GM19452 (cell line): ENCODE results near the gene NECTIN1.

Source experiments
- ATAC-seq: cut with Tn5 transposase; IDR thresholded peaks from one replicate; pipeline ENCODE4 v1.9.1; 2021; ENCODE audit not compliant: unreplicated experiment

Gene NECTIN1

DNA sequence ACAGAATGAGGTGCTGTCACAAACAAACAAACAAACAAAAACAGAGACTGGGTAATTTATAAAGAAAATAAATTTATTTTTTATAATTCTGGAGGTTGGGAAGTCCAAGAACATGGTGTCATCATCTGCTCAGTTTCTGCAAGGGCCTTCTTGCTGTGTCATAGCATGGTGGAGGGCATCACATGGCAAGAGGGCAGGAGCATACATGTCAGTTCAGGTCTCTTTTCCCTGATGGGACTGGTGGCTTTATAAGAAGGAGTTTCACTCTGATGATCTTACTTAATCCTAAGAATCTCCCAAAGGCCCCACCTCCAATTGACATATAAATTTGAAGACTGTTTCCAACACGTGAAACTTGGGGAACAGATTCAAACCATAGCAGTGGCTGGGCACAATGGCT, 135.7 kb downstream of the NECTIN1 start:
- no peak for ATAC-seq

DNA sequence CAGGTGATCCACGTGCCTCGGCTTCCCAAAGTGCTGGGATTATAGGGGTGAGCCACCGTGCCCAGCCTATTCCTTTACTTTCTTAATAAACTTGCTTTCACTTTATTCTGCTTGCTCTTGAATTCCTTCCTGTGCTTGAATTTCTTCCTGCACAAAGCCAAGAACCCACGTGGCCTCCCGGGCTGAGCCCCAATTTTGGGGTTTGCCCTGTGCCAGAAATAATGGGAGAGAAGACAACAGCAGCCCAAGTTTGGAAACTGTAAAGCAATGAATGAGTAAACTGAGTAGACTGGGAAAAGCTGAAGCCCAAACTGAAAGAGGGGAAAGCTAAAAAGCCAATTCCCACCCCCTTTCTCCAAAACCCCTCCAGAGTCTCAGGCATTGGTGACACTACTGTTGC, 136.4 kb downstream of the NECTIN1 start:
- no peak for ATAC-seq

DNA sequence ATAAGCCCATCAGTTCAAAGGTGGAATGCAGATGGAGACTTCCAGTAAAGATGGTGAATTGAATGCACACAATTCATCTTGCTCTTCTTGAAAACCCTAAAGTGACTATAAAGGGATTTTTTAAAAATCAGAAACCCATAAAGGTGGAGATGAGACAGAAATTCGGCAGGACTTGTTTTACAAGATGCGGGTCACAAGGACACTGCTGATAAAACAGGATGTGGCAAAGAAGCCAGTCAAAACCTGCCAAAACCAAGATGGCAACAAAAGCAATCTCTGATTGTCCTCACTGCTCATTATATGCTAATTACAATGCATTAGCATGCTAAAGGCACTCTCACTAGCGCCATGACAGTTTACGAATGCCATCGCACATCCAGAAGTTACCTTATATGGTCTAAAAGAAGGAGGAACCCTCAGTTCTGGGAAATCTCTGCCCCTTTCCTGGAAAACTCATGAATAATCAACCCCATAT, 137.1 kb downstream of the NECTIN1 start:
- ATAC-seq: no peak

DNA sequence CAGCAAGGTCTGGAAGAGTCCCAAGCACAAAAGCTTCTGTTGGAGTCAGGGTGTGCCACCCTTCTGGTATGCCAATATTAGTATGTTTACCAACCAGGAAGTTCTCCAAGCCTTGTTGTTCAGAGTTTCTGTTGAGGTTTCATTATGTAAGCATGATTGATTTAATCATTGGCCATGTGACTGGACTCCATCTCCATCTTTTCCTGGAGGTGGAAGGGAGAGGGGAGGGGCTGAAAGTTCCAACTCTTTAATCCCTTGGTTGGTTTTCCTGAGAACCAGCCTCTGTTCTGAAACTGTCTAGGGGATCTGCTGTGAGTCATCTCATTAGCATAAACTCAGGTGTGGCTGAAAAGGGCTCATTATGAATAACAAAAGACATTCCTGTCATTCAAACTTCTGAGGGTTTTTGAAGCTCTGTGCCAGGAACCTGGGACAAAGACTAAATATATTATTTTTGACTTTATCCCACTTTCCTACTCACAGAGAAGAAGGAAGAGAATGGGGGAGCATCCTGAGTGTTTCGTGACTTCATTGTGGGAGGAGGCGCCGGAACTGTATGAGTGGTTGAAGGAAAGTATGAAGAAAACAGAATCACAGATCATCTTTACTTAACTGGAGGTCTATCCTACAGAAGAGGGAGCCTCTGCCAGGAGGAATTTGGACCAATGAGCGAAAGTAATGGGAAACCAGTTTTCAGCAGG, 138.2 kb downstream of the NECTIN1 start:
- no peak for ATAC-seq

DNA sequence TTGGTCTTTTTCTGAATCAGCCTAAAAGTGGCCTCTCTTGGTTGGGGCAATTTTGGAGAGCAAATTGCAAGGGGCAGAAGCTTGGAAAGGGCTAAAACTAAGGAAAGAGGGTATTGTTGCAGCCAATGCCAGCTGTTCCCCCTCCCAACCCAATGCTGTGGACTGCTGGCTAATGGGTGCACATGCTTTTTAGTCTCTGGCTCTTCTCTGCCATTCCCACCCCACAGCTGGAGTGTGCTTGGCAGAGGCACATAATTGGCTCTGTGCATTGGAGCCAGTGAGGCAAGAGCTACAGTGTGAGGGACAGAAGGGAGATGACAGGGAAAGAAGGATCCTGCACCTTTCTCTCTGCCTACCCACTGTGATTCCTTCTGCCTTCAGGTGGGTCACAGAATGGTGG, 140.0 kb downstream of the NECTIN1 start:
- no peak for ATAC-seq
